ENCODE measurements around the gene KDM8.

DNA sequence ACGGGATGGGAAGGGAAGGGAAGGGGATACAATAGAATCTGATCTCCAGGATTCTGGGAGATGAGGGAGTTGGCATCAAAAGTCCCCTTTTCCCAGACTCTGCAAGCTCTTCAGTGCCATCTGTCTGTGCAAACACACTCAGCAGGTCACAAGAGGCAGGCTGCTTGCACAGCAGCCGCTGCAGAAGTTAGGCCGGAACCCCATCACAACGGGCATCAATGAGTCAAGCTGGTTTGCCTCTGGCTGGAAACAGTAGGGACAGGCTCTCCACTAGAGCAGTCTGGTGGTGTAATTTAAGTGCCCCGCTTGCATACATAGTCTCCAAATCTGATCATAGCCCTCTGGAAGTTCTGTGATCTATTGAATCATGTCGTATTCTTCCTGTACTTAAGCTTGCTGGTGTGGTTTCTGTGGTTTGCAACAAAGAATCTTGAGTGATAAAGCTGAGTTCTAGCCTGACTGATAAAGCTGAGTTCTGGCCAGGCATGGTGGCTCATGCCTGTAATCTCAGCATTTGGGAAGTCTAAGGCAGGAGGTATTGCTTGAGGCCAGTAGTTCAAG is 33.7 kb upstream of the KDM8 start:
- no peak for TF ChIP-seq NR2C2 (CRISPR knock-in tag; IDR thresholded peaks at IDR 0.05)
- TF ChIP-seq NR2C2 (tag; IDR thresholded peaks at IDR 0.05) = no peak
- TF ChIP-seq, protein P1, sequence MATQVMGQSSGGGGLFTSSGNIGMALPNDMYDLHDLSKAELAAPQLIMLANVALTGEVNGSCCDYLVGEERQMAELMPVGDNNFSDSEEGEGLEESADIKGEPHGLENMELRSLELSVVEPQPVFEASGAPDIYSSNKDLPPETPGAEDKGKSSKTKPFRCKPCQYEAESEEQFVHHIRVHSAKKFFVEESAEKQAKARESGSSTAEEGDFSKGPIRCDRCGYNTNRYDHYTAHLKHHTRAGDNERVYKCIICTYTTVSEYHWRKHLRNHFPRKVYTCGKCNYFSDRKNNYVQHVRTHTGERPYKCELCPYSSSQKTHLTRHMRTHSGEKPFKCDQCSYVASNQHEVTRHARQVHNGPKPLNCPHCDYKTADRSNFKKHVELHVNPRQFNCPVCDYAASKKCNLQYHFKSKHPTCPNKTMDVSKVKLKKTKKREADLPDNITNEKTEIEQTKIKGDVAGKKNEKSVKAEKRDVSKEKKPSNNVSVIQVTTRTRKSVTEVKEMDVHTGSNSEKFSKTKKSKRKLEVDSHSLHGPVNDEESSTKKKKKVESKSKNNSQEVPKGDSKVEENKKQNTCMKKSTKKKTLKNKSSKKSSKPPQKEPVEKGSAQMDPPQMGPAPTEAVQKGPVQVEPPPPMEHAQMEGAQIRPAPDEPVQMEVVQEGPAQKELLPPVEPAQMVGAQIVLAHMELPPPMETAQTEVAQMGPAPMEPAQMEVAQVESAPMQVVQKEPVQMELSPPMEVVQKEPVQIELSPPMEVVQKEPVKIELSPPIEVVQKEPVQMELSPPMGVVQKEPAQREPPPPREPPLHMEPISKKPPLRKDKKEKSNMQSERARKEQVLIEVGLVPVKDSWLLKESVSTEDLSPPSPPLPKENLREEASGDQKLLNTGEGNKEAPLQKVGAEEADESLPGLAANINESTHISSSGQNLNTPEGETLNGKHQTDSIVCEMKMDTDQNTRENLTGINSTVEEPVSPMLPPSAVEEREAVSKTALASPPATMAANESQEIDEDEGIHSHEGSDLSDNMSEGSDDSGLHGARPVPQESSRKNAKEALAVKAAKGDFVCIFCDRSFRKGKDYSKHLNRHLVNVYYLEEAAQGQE (IDR thresholded peaks at IDR 0.05; ENCODE audit: borderline replicate concordance) = no peak
- TF ChIP-seq, protein P1 (CRISPR knock-in tag; IDR thresholded peaks at IDR 0.05; ENCODE audit: low read depth) = no peak
- TF ChIP-seq POLR2A (conservative IDR thresholded peaks at IDR 0.05) = no peak
- TF ChIP-seq, protein P2, sequence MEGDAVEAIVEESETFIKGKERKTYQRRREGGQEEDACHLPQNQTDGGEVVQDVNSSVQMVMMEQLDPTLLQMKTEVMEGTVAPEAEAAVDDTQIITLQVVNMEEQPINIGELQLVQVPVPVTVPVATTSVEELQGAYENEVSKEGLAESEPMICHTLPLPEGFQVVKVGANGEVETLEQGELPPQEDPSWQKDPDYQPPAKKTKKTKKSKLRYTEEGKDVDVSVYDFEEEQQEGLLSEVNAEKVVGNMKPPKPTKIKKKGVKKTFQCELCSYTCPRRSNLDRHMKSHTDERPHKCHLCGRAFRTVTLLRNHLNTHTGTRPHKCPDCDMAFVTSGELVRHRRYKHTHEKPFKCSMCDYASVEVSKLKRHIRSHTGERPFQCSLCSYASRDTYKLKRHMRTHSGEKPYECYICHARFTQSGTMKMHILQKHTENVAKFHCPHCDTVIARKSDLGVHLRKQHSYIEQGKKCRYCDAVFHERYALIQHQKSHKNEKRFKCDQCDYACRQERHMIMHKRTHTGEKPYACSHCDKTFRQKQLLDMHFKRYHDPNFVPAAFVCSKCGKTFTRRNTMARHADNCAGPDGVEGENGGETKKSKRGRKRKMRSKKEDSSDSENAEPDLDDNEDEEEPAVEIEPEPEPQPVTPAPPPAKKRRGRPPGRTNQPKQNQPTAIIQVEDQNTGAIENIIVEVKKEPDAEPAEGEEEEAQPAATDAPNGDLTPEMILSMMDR (IDR thresholded peaks at IDR 0.05 in 2 of 3, conservative IDR thresholded peaks at IDR 0.05 in 1 of 3; ENCODE audit: insufficient read depth in 2 of 3, low read depth in 1 of 3, low read length in 3 of 3) = 0 out of 6 replicates have a peak, but pooled peaks of 2 of the 3 experiments have one; percentile 17 to 18
- TF ChIP-seq, protein P3, sequence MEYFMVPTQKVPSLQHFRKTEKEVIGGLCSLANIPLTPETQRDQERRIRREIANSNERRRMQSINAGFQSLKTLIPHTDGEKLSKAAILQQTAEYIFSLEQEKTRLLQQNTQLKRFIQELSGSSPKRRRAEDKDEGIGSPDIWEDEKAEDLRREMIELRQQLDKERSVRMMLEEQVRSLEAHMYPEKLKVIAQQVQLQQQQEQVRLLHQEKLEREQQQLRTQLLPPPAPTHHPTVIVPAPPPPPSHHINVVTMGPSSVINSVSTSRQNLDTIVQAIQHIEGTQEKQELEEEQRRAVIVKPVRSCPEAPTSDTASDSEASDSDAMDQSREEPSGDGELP (CRISPR knock-in tag; IDR thresholded peaks at IDR 0.05; ENCODE audit: borderline replicate concordance) = no peak
- no peak for TF ChIP-seq TAF1 (IDR thresholded peaks at IDR 0.05; ENCODE audit: control insufficient read depth, extremely low read depth, insufficient read depth, low read length, severe bottlenecking)
- no peak for TF ChIP-seq POLR2AphosphoS5 (IDR thresholded peaks at IDR 0.05; ENCODE audit: control insufficient read depth, insufficient read depth, low read depth, low read length)

All from K562 (cell line).